HG03280 (cell line): ENCODE data around the gene DPP4.
A peak's percentile ranks its signal among the peaks of the same experiment; 100 is the strongest.

Source experiments
- ATAC-seq: cut with Tn5 transposase; IDR thresholded peaks from one replicate; pipeline ENCODE4 v1.9.1; 2021; ENCODE audit warnings: mild to moderate bottlenecking, moderate library complexity; ENCODE audit not compliant: unreplicated experiment

Gene DPP4

DNA sequence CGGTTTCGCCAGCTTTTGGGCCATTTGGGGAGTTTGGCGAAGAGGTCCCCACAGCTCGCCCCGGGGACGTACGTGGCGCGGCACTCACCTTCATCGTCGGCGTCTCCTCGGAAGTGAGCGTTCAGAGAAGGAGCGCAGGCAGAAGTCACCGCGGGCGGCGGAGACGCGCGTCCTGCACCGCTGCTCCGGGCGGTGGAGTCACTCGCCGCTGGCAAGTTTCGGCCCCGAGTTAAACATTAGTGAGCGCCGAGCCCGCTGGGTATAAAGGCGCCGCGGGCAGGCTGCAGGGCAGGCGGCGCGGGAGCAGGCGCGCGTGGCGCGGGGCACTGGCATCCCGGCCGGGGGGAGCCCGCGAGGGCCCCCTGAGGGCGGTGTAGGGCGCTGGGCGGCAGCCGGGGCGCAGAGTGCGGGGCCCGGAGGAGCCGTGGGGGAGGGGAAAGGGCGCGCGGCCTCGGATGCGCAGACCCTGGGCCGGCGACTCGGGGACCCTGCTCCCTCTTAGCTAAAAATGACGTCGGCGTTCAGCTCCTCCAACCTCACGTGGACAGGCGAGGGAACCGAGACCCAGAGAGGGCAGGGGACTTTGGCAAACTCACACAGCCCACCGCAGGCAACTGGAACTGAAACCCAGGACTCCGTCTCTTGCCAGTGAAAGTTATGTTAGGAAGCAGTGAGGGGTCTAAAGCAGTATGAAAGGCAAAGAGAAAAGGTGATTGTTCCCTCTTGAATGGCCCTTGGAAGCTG is at the start of gene DPP4:
Gene DPP4, minus strand, starts transcription at position 328 of the 744 bp plus-strand sequence. Its CDS starts 234 bp downstream, at position 94.
- peak; percentile 84 for ATAC-seq

DNA sequence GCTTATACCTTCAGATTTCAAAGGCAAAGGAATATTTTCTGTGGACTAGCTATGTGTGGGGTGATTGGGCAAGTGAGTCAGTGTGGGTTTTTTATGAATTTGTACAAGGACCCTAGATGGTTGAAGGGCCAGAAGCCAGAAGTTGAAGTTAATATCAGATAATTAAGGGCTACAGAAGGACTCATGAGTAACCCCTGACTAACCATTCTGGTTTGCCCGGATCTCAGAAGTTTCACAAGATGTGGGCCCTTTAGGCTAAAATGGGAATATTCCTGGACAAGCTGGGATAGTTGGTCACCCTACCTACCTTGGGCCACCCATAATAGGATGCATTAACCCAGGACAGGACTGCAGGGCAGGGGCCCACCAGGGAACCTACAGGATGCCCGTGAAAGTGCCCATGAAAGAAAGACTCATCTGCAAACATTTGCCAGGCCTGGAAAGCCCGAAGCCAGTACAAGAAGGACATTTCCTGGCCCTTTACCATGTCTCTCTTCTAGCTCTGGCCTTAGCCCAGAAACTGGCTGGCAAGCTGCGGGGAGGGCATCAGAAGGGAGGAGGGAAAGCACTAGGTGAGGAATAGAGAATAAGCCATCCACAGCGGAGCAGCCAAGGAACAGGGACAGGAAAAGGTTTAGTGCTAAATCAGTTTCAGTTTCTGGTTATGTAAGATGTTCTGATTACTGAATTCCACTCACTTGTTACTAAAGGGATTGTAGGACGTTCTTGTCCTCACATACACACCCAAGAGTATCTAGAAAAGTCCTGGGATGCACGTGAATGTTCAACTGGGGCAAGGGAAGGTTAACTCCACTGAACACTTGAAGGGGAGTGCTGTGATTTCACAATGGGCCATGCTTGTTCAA is 44.4 kb upstream of the DPP4 start:
- no peak for ATAC-seq

DNA sequence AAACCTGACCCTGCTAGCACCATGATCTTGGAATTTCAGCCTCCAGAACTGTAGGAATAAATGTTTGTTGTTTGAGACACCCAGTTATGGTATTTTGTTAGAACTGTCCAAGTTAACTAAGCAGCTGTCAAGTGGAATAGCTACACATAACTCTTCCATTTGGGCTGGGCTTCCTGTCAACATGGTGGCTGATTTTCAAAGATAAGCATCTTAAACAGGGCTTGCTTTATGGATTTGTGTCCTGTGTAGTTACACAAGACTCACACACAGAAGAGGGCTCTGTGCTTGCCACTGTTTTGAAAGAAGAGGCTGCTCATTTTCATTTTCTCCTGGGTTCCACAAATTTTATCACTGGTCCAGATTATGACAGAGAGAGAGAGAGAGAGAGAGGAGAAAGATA is 42.3 kb upstream of the DPP4 start:
- ATAC-seq: no peak

DNA sequence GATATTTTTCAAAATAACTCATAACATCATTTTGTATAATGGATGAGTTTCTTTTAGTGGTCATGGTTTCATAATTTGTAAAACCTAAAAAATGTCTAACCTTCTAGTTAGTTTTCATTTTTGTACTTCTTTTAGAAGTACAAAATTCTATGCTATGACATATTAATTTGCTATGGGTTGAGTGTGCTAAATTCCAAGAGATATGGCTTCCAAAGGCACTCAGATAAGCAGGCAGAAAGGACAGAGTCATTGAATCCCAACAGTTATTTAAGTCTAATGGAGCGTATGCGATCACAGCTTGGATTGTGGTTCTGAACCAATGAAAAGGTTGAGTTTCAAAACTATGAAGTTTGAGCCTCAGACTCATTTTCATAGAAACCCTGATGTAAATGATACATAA is 41.1 kb upstream of the DPP4 start:
- no peak for ATAC-seq

DNA sequence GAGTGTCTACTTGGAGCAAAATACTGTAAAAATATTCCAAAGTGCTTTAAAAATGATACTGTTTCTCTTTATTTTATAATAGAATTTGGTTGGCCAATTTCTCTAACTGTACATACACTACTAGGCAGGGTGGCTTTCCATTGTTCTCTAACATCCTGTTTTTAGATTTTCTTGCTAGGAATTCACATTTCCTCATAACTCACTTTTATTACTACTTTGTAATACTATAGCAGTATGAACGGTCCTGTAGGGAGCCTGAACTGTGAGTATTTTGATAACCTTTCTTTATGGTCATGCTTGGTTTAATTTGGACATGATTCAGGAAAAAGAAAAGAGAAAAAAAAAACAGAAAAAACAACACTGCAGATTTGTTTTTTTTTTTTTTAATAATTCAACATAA is 40.3 kb upstream of the DPP4 start:
- no peak for ATAC-seq

DNA sequence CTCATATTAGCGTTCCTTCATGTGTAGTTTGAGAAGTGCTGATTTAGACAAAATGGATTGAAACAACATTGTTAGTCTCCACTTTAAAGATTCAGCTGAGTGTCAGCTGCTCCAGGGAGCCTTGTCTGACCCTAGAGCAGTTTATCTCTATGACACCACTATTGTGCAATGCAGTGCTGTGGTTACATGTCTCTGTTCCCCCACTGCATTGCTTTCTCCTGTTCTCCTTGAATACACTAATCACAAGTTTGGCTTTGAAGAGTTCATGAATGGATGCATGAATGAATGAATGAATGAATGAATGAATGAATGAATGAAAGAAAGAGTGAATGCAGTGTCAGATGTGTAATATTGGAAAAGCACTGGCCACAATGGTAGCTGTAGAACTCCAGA is 39.8 kb upstream of the DPP4 start:
- ATAC-seq: no peak

DNA sequence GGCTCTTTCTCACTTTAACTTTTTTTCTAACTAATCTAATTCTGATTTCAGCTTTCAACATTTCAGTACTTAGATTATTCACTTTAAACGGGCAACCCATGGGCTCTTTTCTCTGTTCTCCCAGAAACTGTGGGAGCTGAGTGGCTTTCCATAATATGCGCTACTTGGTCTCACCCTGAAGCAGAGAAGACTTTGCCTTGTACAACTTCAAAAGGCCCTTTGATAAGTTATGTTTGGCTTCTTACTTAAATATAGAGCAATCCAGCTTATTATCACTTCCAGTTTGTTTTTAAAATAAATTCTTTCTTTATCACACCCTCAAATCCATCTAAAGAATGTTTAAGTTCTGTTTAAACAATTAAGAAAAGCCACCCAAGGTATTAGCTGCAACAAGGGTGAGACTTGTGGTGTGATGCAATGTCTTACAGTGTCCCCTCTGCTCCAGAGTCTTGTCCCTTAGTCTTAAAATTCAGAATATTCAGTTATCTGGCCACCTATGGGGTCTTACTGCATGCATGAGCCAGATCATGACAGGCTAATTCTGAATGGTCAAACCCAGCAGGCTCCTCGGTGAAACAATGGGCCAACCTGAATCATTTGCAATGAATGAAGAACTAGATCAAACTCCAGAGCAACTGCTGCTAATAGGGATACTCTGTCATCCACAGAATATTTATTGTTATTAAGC is 39.2 kb upstream of the DPP4 start:
- ATAC-seq: no peak

DNA sequence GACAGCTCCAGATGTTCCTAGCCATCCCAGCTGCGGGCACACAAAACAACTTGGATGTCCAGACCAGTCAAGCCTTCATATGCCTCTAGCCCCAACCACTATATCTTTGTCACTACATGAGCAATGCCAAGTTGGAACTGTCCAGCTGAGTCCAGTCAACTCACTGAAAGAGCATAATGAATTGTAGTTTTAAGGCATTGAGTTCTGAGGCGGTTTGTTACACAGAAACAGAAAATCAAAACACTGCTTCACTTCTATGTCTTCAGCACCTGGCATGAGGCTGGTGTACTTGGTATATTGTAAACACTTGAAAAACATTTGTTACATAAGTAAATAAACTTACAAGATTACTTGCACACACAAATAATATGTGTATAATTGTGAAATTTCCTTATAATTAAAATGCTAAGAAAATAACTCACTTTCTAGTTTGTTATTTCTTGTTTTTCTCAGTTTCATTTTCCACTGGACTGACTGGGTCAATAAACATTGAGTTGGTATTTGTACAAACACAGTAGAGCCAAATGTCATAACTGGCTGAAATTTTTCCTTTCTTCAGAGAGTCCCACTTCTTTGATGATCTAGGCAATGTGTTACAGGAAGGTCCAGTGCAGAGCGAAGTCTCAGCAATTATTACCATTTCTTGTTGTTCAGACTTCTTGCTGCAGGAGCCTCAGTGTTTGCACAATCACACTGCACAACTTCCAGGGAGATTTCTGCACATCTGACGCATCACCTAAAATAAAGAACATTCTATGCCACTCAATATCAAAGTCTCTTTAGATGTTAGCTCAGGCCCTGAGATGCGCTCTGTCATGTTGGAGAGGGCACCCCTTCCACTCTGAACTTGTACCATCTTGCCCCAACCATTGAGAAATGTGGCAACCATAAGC is 38.2 kb upstream of the DPP4 start:
- no peak for ATAC-seq

DNA sequence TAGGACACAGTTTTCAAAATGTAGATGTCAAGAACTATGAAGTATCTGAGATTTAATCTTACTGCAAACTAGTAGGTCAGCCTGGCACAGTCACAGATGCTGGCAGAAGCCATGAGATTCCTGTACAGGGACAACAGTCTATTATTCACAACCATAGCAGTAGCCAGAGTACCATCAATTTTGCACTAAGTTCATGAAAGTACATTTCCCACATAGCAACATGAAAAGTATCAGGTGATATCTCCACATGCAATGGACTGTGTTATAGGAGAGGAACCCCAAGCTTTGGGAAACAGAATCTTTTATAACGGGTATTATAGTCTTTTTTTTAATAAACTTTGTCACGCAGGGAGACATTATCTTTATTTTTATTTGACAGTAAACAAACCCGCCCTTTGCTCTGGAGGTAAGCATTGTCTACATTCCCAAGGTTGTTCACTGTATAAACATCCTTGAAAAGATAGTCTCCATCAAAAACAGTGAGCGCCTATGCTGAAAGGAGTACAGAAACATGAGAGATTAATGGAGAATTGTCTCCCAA is 33.4 kb upstream of the DPP4 start:
- ATAC-seq: no peak

DNA sequence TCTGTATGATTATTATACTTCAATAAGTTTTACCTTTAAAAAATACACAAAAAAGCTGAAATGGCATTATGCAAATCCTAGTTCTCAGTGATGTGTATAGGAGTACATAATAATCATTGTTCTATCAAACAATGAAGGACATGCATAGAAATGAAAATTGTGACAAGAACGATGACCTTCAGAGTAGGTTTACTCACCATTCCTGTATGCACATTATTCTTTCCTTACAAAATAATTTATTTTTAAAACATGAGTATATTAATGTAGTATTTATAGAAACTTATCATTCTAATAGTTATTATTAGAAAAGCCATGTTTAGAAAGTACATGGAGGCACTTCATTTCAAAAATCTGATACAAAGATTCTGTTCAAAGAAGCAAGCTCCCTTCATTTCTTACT is 32.7 kb upstream of the DPP4 start:
- no peak for ATAC-seq

DNA sequence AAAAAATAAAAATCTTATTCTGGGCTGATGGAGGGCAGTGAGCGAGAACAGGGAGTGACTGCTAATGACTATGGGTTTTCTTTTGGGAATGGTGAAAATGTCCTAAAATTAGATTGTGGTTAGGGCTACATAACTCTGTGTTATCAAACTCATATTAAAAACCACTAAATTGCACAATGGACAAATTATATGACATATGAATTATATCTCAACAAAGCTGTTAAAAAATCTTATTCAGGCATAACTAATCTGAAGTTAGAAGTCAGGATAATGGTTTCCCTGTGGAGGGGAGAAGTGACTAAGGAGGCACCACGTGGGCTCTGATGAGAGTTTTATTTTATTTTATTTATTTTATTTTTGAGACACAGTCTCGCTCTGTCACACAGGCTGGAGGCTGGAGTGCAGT is 32.1 kb upstream of the DPP4 start:
- no peak for ATAC-seq

DNA sequence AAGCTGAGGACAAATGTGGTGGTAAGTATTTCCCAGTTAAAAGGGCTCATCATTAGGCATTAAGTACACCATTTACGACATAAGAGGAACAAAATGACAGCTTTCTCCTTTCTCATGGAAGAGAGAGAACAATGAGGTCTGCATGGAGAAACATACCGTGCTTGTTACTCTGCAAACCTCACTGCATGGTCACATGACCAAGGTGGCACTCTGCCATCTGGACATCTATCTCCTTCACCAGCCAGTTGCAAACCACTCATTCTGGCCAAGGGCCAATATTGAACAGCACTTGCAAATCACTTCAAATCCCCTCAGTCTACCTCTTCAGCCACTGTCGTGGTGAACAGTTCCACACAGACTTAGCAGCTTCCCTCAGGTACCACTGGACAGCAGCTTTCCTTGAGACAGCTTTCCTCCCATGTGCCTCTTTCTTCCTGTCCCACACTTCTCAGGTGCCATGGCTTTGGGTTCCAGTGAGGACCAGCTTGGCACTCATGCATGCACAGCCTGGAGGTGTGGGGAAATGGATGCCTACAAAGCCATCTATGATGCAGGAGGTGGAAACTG is 29.5 kb upstream of the DPP4 start:
- no peak for ATAC-seq

DNA sequence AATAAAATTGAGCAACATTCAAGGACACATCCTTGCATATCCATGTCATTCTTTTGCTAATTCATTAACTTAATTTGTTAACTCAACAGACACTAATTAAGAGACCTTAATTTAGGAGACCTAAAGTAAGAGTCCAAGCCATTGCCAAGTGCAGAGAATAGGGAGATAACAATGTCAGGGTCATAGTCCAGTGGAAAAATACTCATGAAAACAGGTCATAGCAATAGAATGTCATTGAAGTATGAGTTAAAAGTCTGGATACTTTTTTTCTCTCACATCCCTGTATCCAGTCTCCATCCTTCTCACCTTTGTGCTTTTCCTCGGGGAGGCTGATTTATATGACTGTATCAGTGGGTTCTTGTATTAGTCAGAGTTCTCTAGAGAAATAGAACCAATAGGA is 26.6 kb upstream of the DPP4 start:
- no peak for ATAC-seq

DNA sequence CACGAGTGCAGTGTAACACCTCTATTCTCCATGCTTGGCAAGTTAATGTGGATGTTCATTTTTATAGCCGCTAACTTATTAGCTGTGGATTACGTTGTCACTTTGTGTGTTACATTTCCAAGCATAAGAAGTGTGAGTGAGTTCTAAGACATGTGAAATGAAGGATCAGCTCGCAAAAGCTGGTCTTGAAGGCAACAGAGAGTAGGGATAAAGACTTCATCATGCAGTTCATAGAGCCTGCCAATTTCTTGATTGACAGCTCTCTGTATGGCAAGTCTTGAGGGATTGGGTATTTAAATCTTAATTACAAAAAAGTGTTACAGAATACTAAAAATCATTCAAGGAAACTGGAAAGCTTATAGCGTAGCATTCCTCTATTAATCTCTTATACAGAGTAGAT is 25.8 kb upstream of the DPP4 start:
- ATAC-seq: no peak

DNA sequence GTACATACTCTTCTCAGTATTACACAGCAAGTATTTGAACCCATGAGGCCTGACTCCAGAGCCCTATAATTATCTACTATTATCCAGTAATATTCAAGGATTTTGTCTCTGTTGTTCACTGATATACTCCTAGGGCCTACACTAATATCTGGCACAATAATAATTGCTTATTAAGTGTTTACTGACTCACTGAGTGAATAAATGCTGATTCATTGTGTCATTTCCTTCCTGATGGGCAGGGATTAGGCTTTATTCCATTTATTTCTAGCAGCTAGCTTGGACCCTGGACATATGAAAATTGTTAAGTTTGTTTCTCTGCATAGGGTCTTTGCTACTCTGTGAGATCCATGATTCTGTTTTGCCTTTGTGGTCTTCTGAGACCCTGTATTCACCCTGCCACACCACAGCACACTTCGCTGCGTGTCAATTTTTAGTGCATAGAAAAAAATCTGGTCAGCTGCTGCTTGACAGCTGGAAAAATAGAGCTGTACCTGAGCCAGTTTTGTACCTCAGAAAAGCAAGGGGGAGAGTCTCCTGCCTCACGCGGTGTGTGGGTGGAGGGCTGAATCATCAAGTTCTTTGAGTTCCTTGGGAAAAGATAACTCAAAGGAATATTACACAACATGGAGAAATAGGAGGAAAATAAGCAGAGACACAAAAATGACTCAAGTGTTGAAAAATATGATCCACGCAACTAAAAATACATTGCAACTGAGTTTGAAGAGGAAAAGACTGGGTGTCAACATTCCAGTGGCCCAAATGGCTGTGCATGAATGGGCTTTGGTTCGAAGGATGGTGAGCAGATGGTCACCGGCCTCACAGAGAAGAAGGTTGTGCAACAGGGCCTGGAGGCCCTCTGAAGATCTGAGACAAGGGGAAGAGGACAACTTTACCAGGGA is 18.9 kb upstream of the DPP4 start:
- ATAC-seq: no peak

DNA sequence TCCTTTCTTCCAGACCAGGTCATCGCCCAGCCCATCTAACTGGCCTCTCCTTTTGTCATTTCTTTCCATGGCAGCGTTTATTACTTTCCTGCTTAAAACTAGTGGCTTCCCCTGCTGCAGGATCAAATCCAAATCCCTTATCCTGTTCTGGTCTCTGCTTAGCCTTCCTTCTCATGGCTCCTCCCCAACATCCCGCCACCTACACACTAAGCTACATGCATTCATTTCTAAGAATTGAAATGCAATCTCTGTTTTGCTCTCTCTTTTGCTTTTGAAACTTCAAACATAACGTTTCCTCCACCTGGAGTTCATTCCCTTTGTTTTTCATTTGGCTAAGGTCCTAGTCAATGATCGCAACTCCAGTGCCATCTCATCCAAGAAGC is 18.0 kb upstream of the DPP4 start:
- ATAC-seq: no peak

DNA sequence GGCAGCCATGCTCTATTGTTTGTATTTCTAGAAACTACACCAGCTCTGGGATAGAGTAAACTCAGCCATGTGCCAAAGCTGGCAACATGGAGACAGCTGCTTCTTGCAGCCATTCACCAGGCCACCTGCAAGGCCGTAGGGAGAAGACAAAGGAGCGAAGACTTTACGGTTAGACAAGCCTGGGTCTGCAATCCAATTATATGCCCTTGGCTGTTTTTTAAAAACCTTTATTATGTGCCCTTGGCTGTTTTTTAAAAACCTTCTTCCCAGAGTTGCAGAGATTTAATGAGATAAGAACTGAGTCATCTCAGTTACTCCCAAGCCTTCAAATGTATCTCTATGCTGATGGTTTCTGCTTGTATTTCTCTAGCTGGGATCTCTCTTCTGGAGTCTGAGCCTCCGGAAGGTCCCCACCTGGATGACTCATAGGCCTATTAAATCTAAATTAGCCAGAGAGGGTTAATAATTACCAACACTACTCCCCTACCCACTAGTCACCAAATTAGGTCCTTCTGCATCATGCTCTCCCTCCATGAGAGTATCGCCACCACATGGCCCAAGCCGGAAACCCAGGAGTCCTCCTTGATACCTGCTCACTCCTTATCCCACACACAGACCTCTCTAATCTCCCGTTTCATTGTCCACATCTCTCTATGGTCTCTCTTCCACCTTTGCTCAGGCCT is 17.5 kb upstream of the DPP4 start:
- ATAC-seq: no peak

DNA sequence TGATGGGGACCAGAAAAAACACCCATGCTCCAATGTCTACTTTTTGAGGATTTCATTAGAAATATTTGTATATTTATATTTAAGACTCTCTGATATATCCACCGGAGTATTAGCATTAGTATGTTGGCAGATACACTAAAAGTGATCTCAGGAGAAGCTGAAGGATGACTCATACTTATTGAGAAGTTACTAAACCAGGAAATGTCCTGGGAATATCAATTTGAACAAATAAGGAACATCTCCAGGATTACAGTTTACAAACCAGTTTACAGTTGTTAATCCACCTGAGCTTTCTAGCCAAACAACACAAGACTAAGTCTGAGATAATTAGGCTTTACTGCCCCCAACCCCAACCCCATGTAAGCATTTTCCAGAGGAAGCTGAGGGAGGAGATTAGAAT is 16.1 kb upstream of the DPP4 start:
- ATAC-seq: no peak

DNA sequence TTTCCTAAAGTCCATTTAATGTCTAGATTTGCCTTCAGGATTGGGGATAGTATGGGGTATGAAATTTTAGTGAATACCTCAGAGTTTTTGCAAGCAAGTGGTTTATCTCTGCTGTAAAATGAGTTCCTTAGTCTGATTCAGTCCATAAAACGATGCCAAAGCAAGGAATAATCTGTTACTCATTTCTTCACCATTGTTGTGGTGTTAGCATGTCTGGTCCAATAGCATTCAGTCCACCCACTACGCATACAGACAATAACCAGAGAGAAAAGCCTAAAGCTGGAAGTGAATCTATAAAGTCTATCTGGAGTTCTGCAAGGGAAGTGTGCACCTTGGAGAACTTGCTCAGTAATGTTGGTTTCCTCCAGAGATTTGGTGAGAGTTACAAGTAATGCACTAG is 12.9 kb upstream of the DPP4 start:
- ATAC-seq: no peak
